GM23338 (cell line): ENCODE measurements around the gene SIL1. TPM values are rescaled to one million over a fixed set of nuclear protein-coding genes. Genes with fewer than 3 reads are reported as not detected.

Source experiments
- ATAC-seq: fragments of 200-7000 bp; cut with Tn5 transposase; 3 replicates; pipeline ENCODE4 v1.9.1; 2020
- DNase-seq: peaks from one replicate; pipeline ENCODE4 v3.0.0-alpha.2; 2015; ENCODE audit warnings: low spot score
- H2AFZ ChIP-seq: fragments of 200-600 bp; sonication (generic); 2 replicates; pipeline ENCODE4 v1.8.0; 2016; ENCODE audit warnings: antibody characterized with exemption, mild to moderate bottlenecking, moderate library complexity
- H3F3A ChIP-seq: fragments of 200-600 bp; sonication (generic); replicated peaks from 2 replicates; pipeline ENCODE4 v1.8.0; 2017; ENCODE audit warnings: antibody characterized with exemption, mixed run types, low read depth
- H3K27ac ChIP-seq: fragments of 200-600 bp; sonication (generic); 2 replicates; pipeline ENCODE4 v1.6.1; 2016; ENCODE audit warnings: low read depth
- H3K27me3 ChIP-seq: fragments of 200-600 bp; sonication (generic); 2 replicates; pipeline ENCODE4 v1.8.0; 2016; ENCODE audit warnings: mild to moderate bottlenecking, mixed run types, moderate library complexity; ENCODE audit not compliant: insufficient read depth
- H3K36me3 ChIP-seq: fragments of 200-600 bp; sonication (generic); 2 replicates; pipeline ENCODE4 v1.8.0; 2016; ENCODE audit warnings: mild to moderate bottlenecking; ENCODE audit not compliant: insufficient read depth
- H3K4me1 ChIP-seq: fragments of 200-600 bp; sonication (generic); 2 replicates; pipeline ENCODE4 v1.8.0; 2016; ENCODE audit warnings: mild to moderate bottlenecking, moderate library complexity; ENCODE audit not compliant: insufficient read depth
- H3K4me2 ChIP-seq: fragments of 200-600 bp; sonication (generic); 2 replicates; pipeline ENCODE4 v1.7.1; 2017; ENCODE audit warnings: mixed run types
- H3K4me3 ChIP-seq: fragments of 200-600 bp; sonication (generic); 2 replicates; pipeline ENCODE4 v1.6.1; 2016; ENCODE audit warnings: mixed run types
- H3K79me2 ChIP-seq: fragments of 200-600 bp; sonication (generic); replicated peaks from 2 replicates; pipeline ENCODE4 v1.8.0; 2017; ENCODE audit warnings: mild to moderate bottlenecking; ENCODE audit not compliant: insufficient read depth
- H3K9me2 ChIP-seq: fragments of 200-600 bp; sonication (generic); 2 replicates; pipeline ENCODE4 v1.8.0; 2017; ENCODE audit not compliant: insufficient read depth
- H4K20me1 ChIP-seq: fragments of 200-600 bp; sonication (generic); replicated peaks from 2 replicates; pipeline ENCODE4 v1.8.0; 2017; ENCODE audit warnings: mild to moderate bottlenecking; ENCODE audit not compliant: insufficient read depth
- H3K27ac Mint-ChIP-seq: 2 replicates; pipeline ENCODE4 v1.8.0; 2020; ENCODE audit warnings: inconsistent platforms, mild to moderate bottlenecking, moderate library complexity, mixed read lengths
- H3K27me3 Mint-ChIP-seq: 3 replicates; pipeline ENCODE4 v1.8.0; 2022; ENCODE audit warnings: low read depth, mild to moderate bottlenecking, moderate library complexity, mixed read lengths, inconsistent platforms; ENCODE audit not compliant: insufficient read depth, poor library complexity
- H3K36me3 Mint-ChIP-seq: 3 replicates; pipeline ENCODE4 v1.8.0; 2021; ENCODE audit warnings: low read depth, mild to moderate bottlenecking, inconsistent platforms, moderate library complexity, mixed read lengths
- H3K4me1 Mint-ChIP-seq: 3 replicates; pipeline ENCODE4 v1.8.0; 2020; ENCODE audit warnings: mild to moderate bottlenecking, inconsistent platforms, mixed read lengths
- H3K4me3 Mint-ChIP-seq: 3 replicates; pipeline ENCODE4 v1.8.0; 2021; ENCODE audit warnings: moderate library complexity, mild to moderate bottlenecking, inconsistent platforms, mixed read lengths
- H3K9me3 Mint-ChIP-seq: 3 replicates; pipeline ENCODE4 v1.8.0; 2020; ENCODE audit warnings: moderate library complexity, mild to moderate bottlenecking, inconsistent platforms, mixed read lengths
- CREB1 ChIP-seq: fragments of 250-450 bp; sonication (Bioruptor Pico); IDR thresholded peaks from 2 replicates; pipeline ENCODE4 v1.5.0; 2020; ENCODE audit warnings: low read depth, mild to moderate bottlenecking, moderate library complexity
- CTCF ChIP-seq, 2 experiments: fragments of 200-600 bp in 1 of 2; sonication (generic) in 1 of 2; conservative IDR thresholded peaks; 2 replicates each; pipeline versions ENCODE4 v1.5.1 to v1.6.1; 2016 to 2017; ENCODE audit warnings: antibody characterized with exemption in 2 of 2, low read depth in 2 of 2, mild to moderate bottlenecking in 2 of 2, moderate library complexity in 1 of 2
- ETS1 ChIP-seq: IDR thresholded peaks from 2 replicates; pipeline ENCODE4 v1.6.1; 2016; ENCODE audit warnings: antibody characterized with exemption
- EZH2 ChIP-seq: fragments of 200-600 bp; sonication (generic); IDR thresholded peaks from one replicate; pipeline ENCODE4 v1.8.0; 2017; ENCODE audit warnings: antibody characterized with exemption, mild to moderate bottlenecking, low read depth; ENCODE audit not compliant: unreplicated experiment
- EZH2phosphoT487 ChIP-seq: fragments of 200-600 bp; sonication (generic); IDR thresholded peaks from one replicate; pipeline ENCODE4 v1.8.1; 2018; ENCODE audit warnings: antibody characterized with exemption; ENCODE audit not compliant: unreplicated experiment
- JUNB ChIP-seq: IDR thresholded peaks from one replicate; pipeline ENCODE4 v1.6.1; 2016; ENCODE audit warnings: antibody characterized with exemption; ENCODE audit not compliant: unreplicated experiment
- NANOG ChIP-seq: IDR thresholded peaks from 2 replicates; pipeline ENCODE4 v1.6.1; 2016; ENCODE audit warnings: antibody characterized with exemption, borderline replicate concordance
- POLR2AphosphoS5 ChIP-seq: IDR thresholded peaks from 2 replicates; pipeline ENCODE4 v1.6.1; 2016; ENCODE audit warnings: antibody characterized with exemption, low read depth
- REST ChIP-seq: IDR thresholded peaks from one replicate; pipeline ENCODE4 v1.6.1; 2018; ENCODE audit warnings: antibody characterized with exemption; ENCODE audit not compliant: unreplicated experiment
- STAT1 ChIP-seq: IDR thresholded peaks from one replicate; pipeline ENCODE4 v1.6.1; 2016; ENCODE audit warnings: antibody characterized with exemption; ENCODE audit not compliant: unreplicated experiment
- ZNF114 ChIP-seq: fragments of 250-450 bp; sonication (Bioruptor Pico); IDR thresholded peaks from 2 replicates; pipeline ENCODE4 v1.5.0; 2020; ENCODE audit warnings: mild to moderate bottlenecking, moderate library complexity
- ZNF331 ChIP-seq: fragments of 250-450 bp; sonication (Bioruptor Pico); IDR thresholded peaks from 2 replicates; pipeline ENCODE4 v1.5.0; 2020; ENCODE audit warnings: low read depth, mild to moderate bottlenecking, moderate library complexity
- ZNF462 ChIP-seq: fragments of 250-450 bp; sonication (Bioruptor Pico); IDR thresholded peaks from 2 replicates; pipeline ENCODE4 v1.5.0; 2020; ENCODE audit warnings: mild to moderate bottlenecking, moderate library complexity
- polyA plus RNA-seq: library from polyadenylated mRNA; unstranded; fragments of >200 nt; fragmentation: Nextera tagmentation; extraction: Ambion mirVana; gene quantifications from 2 replicates; pipeline ENCODE4 v1.2.1, GENCODE V29; 2016
- total RNA-seq: library from RNA; depleted of rRNA; stranded (reverse); fragments of >200 nt; shearing (Covaris generic); gene quantifications from 2 replicates; pipeline ENCODE4 v1.2.3, GENCODE V29; 2014

The SIL1 gene
- total and polyA plus RNA-seq, 2 experiments from 2014 or later, result 5.5 to 5.9 TPM

GRCh38 chr5:139180850-139181249, 17.3 kb downstream of the SIL1 start:
- Histone ChIP-seq H3K27me3 (no peaks in the 10 kb centered on the region), H3K36me3 (no peaks in the 10 kb centered on the region), H3K4me2 (no peak overlapping the region), H2AFZ (no peak overlapping the region), H3K4me1 (no peaks in the 10 kb centered on the region), H3K79me2 (no peaks in the 10 kb centered on the region), H3K9me2 (no peaks in the 10 kb centered on the region), H3K27ac (no peak overlapping the region), H3F3A (no peaks in the 10 kb centered on the region), H4K20me1 (no peaks in the 10 kb centered on the region; the same call in 1 of the 2 replicates), H3K4me3 (no peak overlapping the region)
- no peaks in the 10 kb centered on the region for H3K36me3 Mint-ChIP-seq
- ATAC-seq, result no peak
- peaks cover 16% of the 10 kb centered on the region for H3K4me1 Mint-ChIP-seq
- H3K27me3 Mint-ChIP-seq, result peaks cover 4% of the 10 kb centered on the region
- no peak for TF ChIP-seq ETS1
- no peak for TF ChIP-seq CREB1 (CRISPR knock-in tag)
- no peak for TF ChIP-seq ZNF114
- TF ChIP-seq EZH2phosphoT487, result no peak
- no peak for TF ChIP-seq EZH2
- TF ChIP-seq JUNB, result no peak
- no peak for TF ChIP-seq ZNF331
- no peak for TF ChIP-seq REST
- no peak for TF ChIP-seq ZNF462 (CRISPR knock-in tag)
- no peak for TF ChIP-seq STAT1
- TF ChIP-seq CTCF (conservative IDR thresholded peaks at IDR 0.05; ENCODE audit: low read depth in 2 of 2), result no peak
- TF ChIP-seq POLR2AphosphoS5, result no peak
- TF ChIP-seq NANOG, result no peak
- H3K4me3 Mint-ChIP-seq, result no peak overlapping the region
- no peaks in the 10 kb centered on the region for H3K9me3 Mint-ChIP-seq
- DNase-seq, result no peak
- H3K27ac Mint-ChIP-seq, result no peak overlapping the region
